GM19025 (cell line): ENCODE data around the gene GLRB.
"Not testable (repeated sequence)": the region's sequence is repeated elsewhere in the genome, so short reads cannot be mapped to it uniquely, and the experiment has no call there.

ENCODE experiments used
- ATAC-seq: cut with Tn5 transposase; IDR thresholded peaks from one replicate; pipeline ENCODE4 v1.9.1; 2021; ENCODE audit warnings: mild to moderate bottlenecking, low read depth, moderate library complexity; ENCODE audit not compliant: unreplicated experiment

The GLRB gene

DNA sequence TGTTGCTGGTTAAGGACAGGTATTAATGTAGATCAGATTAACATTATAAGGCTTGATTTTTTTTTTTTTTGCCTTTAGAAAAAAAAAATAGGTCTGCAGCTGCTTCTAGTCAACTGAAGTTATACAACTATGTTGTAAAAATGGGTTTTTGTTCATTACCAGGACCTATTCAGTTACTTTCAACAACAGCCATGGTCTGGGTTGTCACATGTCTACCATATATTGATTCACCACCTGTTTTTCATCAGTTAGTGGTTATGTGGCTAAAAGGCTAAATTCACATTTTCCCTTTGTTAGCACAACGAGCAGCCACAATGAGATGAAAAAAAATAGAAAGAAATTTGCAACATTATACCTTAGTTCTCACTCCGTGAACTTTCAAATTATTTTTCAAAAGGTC, 45.5 kb downstream of the GLRB start:
- ATAC-seq: no peak

DNA sequence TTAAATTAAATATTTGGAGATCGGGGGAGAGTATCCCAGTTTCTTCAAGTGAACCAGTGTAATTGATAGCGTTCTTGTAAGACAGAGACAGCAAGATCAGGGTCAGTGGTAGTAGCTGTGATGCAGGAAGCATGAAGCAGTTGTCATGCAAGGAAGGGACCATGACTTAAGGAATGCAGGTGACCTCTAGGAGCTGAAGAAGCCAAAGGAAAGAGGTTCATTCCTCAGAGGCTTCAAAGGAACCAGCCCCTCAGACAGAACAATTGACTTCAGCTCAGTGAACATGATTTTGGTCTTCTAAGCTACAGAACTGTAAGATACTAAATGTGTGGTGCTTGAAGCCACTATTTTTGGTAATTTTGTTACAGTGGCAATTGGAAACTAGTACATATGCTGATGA, 51.6 kb downstream of the GLRB start:
- ATAC-seq: no peak

DNA sequence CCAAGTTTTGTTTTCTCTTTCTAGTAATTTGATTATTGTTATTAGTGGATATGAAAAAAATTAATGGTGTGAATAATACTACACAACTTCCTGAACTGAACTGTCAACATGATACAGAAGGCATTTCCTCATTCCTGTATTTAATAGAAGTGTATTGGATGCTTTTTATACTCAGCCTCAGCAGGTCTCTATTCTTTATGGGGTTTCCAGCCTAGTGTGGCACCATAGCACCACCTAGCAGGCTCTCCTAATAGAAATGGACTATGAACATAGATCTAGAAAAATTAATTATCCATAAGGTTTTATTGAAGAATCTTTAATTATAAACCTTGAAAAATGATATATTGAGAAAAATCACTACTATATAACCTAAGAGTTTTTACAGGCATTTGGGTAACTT, 52.4 kb downstream of the GLRB start:
- ATAC-seq: no peak

DNA sequence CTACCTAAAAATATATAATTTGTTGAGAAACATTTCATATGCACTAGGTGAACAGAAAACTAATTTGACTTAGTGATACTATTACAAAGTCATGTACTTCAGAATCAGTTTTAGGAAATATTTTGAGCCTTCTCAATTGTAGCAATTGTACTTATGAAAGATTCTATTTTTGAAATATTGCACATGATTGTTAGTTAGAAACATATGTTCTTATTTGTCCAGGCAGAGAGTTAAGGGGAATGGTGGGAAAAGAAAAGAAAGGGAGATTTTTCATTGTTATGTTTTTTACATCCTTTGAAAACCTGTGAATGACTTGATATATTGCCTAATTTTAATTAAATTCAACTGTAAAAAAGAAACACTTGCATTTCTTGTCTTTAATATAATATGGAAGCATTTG, 66.0 kb downstream of the GLRB start:
- ATAC-seq: no peak

DNA sequence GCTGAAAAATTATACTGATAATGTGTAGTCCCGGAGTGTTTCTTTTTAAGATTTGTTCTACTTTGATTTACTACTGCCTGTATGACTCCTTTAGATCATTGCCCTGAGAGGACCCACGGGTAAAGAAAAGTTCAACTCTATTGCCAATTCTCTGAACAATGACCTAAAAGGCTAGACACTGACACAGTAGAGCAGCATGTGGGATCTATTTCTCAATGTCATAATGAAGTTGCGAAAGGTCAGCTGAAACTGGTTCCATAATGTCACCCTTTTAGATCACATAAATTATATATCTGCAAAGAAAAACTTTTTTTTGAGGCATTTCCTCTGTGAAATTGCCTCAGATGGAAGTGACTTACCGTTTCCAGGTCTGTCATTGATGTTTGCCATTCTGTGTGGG, 67.4 kb downstream of the GLRB start:
- no peak for ATAC-seq

DNA sequence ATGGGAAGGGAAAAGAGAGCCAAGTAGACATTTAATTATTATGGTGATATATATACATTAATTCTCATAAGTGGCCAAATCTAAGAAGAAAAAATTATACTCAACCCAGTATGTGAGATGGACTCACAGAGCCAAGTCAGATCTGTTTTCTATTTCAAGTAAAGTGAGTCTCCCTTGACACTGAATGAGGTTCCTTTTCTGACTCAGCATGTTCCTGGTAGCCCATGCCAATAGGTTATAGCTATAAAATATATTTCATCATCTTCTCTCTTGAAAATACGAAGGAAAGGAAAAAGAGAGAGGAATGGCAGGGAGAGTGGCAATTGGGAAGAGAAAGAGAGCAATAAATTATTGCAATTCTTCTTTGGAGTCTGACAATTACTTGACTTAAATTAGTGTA, 75.8 kb downstream of the GLRB start:
- ATAC-seq: no peak

DNA sequence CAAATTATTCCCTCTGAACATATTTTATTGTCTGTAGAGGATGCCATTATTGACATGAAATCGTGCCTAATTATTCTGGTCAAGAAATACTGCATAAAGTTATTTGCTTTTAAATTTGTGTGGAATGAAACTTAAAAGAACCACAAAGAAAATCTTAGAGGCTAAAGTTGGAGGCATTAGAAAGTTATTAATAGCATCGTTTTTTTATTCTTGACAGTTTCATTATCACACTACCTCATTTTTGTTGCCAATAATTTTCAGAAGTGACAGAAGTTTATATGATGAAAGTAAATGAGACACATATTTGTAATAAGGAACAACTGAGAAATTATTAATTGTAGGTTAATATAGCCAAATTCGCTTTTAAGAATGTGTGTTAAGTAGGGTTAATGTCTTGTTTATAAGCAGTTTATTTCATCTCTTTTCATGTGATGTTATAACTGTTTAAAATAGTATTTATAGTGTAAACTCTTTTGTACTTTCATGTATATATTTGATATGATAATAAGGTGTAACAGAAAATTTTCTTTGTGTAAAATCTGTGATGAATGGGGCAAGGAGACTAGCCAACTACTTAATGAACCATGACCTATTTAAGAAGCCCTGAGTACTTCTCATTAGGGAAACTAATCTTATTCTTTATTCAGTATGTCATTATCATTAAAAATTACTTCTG, 90.1 kb downstream of the GLRB start:
- ATAC-seq: no peak

DNA sequence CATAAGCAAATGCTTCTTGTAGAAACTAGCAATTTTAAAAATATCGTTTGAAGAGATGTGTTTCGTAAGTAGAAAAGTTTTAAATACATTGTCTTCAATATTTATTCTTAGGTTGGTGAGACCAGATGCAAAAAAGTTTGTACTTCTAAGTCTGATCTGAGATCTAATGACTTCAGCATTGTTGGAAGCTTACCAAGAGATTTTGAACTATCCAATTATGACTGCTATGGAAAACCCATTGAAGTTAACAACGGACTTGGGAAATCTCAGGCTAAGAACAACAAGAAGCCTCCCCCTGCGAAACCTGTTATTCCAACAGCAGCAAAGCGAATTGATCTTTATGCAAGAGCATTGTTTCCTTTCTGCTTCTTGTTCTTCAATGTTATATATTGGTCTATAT, 94.4 kb downstream of the GLRB start:
- no peak for ATAC-seq

DNA sequence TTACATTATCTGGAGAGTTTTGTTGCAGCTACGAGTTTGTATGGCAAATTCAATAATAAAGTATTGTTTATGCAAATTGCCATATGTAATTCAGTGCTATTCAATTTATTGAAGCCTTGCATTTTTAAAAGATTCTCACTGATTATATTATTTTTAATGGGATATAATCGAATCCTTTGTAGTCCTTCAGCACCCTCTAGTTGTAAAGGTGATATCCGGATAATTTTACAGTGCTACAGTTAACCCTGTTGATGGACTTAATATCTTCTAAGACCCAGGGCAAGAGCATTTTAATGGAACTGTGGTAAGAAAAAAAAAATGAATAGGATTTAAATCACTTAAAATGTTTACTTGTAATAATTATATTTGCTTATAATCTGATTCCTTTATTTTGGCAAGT, 96.1 kb downstream of the GLRB start:
- no peak for ATAC-seq

DNA sequence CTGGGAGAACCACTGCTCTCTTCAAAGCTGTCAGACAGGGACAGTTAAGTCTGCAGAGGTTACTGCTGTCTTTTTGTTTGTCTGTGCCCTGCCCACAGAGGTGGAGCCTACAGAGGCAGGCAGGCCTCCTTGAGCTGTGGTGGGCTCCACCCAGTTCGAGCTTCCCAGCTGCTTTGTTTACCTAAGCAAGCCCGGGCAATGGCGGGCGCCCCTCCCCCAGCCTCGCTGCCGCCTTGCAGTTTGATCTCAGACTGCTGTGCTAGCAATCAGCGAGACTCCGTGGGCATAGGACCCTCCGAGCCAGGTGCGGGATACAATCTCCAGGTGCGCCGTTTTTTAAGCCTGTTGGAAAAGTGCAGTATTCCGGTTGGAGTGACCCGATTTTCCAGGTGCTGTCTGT, 104.3 kb downstream of the GLRB start:
- not testable (repeated sequence) for ATAC-seq

DNA sequence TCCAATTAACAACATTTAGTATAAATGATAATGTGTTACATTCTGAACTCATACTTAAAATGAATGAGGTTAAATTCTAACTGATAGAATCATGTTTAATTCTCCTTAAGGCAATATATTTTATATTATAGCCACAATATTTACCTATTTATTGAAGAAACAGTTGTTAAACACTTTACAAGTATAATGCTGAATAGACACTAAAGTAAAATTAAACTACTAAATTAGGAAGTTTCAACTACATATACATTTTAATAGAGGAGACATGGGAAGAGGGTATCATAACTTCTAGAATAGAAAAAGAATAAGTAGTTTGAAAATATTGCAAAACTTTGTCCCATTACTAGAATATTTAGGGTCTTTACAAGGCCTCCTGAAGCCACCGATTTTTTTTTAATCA, 108.3 kb downstream of the GLRB start:
- no peak for ATAC-seq

DNA sequence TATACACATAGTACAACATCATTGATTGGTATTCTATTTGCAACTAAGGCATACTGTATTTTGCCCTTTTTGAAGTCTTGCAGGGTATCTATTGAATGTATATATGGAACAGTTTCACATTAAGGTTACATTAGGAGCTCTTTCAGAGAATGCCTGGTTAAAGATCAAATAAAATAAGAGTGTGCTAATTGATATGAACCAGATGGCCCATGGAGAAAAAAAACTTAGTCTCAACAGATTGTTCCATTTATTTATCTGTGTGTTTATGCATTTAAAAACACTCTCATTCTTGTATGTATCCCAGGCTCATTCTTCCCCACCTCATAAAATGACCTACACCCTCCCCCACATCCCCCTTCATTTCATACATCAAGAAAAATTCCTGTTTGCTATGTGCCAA, 109.4 kb downstream of the GLRB start:
- ATAC-seq: no peak

DNA sequence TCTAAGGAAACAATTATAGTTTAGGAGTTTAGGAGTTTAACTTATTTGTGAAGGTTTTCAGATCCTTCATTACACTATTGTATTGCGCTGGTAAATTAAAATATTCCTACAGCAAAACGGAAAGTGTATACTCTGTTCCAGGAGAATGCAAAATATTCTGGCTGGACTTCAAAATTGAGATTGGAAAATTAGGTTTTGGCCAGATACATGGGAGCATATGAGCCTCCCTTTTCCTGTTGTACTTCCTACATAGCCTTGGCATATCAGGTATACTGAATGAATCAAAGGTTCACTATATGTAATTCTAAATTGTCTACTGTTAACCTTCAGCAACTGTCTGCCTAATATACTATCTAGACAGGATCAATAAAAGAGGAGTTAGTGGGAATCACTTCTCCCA, 119.4 kb downstream of the GLRB start:
- ATAC-seq: no peak

DNA sequence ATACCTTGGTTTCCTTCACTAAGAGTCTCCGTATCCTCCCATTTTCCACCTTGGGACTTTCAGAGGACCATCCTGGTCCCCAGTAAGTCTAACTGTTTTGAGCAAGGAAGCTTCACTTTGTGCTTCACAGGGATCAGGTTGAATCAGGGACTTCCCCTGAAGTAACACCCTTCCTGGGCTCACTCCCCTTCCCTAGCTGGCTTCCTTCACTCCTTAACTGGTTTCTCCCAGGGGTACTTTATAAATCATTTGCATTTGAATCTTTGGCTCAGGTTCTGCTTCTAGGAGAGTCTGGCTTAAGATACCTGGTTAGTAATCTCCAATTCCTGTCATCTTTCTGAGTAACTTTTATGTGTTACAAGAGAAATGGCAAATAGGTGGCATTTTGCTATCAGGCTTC, 120.1 kb downstream of the GLRB start:
- ATAC-seq: no peak

DNA sequence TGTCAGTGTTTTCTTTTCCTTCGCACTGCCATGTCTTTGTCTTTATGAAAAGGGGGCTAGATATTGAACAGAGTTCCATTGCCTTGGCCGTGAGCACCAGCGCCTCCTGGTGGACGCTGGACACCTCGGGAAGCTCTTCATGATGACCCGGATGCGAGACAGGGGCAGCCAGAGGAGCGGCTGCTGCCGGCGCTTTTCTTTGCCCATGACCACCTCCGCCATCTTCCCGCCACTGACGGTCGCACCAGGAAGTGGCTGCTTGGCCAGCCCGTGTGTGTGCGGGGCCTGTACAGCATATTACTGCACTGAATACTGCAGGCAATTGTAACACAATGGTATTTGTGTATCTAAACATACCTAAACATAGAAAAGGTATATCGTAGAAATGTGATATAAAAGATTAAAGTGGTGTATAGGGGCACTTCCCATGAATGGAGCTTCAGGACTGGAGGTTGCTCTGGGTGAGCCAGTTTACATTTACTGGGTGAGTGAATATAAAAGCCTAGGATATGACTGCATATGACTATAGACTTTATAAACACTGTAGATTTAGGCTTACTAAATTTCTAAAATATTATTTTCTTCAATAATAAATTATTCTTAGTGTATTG, 128.8 kb downstream of the GLRB start:
- ATAC-seq: no peak

DNA sequence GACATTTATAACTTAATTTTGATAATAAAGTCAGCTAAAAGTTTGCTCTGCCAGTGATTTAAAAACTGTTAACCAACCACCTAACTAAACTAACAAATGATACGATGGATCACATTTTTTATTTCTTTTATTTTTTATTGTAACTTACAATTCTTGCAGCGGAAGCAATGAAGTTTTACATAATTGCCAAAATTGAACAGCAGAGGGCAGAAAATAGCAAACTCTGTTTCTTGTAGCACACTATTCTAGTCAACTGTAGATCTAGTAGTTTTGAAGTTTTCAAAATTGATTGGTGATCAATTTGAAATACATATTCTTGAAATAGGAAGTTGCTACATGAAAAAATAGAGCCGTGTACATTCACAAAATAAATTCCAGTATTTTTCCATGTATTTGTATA, 141.8 kb downstream of the GLRB start:
- no peak for ATAC-seq

DNA sequence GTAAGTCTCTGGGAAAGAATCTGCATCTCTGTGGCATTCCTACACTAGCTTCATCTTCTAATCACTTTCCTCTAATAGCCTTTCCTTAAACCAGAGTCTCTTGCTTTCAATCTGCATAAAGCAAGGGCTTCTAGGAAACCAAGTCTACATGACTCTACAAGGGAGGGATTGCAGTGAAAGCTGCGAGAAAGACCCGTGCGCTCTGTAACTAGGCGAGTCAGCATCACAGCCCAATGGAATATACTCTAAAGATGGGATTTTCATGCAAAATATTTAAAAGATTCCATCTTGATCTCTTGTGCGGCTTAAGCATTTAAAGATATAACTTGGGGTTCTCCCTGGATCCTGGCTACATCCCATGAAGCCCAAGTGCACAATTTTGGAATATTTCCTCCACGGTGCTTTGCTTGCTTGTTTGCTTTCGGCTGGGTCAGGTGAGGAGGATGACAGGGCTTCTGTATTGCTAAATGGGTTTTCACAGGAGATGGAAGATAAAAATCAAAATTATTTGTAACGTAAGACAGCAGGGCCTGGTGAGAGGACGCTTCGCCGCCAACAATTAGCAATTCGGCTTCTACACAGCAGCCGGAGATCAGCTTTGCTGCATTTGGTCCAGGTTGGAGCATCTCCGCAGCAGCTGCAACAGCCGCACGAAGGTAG, 143.9 kb downstream of the GLRB start:
- ATAC-seq: no peak

DNA sequence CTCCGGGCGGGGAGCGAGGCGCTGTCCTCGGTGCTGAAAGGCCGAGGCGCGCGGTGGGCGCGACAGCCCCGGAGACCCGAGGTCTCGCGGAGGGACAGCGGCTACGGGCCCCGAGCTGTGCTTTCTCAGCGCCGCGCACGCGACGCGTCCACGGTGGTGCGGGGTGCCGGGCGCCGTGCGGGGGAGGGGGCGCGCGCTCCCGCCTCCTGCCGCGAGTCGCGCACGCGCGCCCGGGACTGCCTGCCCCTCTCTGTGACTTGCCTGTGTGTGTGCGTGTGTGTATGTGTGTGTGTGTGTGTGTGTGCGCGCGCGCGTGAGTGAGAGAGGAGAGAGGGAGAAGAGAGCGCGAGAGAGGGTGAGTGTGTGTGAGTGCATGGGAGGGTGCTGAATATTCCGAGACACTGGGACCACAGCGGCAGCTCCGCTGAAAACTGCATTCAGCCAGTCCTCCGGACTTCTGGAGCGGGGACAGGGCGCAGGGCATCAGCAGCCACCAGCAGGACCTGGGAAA, 144.5 kb downstream of the GLRB start, which contains the start of gene GRIA2:
Gene GRIA2, plus strand, starts transcription at position 358 of the 511 bp plus-strand sequence. CDS start 315 bp downstream, outside the sequence.
- no peak for ATAC-seq

DNA sequence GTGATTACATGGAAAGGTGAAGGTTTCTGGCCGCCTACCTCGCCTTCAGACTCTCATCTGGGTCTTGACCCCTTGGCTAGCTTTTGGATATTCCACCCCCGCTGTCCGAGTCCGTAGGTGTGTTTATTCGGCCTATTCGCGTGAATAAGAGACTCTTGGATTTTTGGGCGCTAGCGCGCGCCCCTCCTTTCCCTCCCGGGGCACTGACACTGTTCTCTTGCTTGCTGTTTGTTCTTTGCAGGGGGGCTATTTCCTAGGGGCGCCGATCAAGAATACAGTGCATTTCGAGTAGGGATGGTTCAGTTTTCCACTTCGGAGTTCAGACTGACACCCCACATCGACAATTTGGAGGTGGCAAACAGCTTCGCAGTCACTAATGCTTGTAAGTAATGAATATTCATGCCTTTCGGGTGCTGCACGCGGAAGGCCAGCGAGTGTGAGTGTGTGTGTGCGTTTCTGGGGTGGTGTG, 145.5 kb downstream of the GLRB start:
- ATAC-seq: no peak
